ENCODE results near the gene ESRP2.

Gene ESRP2

DNA sequence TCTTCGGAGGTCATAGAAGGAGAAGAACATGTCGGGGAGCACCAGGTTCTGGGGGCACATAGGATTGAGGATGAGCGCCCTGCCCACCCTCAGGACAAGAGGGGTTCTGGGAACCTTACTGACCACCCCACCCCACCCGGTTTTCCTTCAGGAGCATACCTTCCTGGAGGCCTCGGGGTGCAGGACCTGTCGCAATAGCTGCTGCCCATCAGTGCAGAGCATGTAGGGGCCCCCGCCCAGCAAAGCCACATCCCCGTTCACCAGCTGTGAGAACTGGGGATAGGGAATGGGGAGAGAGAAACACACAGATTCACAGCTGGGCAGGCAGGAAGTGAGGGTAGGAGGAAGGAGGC, 2.1 kb downstream of the ESRP2 start:
- no peak overlapping the region for H3K9ac ChIP-seq
- peak; percentile 64; the same call in 1 of the 2 replicates for TF ChIP-seq Cebpa-rat (IDR thresholded peaks at IDR 0.05)
- H4K20me1 ChIP-seq, result peaks cover 26% of the 10 kb centered on the region
- peaks cover 50% of the 10 kb centered on the region for H3K4me1 ChIP-seq
- H3K4me3 ChIP-seq, result no peak overlapping the region
- peak overlapping the region; percentile 53; the same call in 1 of the 2 replicates for H3K27ac ChIP-seq
- no peaks in the 10 kb centered on the region for H3K27me3 ChIP-seq
- peaks cover 9% of the 10 kb centered on the region; the same call in 1 of the 2 replicates for H3K9me3 ChIP-seq
- peaks cover 28% of the 10 kb centered on the region for H3K36me3 ChIP-seq
- peak overlapping the region; percentile 81 for H3K4me2 ChIP-seq

DNA sequence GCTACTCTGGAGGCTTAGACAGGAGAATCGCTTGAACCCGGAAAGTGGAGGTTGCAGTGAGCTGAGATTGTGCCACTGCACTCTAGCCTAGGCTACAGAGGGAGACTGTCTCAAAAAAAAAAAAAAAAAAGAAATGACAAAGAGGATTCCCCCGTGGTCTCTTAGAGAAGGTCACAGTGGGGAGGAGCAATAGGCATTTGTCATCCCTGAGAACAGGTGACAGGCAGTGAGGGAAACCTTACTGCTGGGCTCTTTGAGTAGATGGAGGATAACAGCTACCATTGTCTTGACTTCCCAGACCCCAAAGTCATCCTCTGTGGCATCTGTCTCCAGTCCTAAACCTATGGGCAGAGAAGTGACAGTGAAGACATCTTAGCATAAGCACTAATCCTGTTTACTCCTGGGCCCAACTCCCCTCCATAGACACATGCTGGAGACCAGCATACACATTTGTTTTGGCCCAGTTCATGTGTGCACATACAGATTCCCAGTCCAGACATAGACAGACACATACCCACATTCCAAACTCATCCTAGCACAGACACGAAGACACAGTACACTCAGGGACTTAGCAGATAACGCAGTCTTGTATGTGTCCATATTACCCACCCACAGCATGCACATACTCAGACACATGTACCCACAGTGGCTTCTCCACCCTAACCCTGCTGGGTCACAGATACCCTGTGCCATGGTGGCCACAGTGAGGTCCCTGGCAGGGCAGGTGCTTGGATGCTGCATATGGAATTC, 2.7 kb downstream of the ESRP2 start:
- Histone ChIP-seq H3K36me3 (peaks cover 28% of the 10 kb centered on the region), H3K9ac (no peak overlapping the region), H3K9me3 (peaks cover 9% of the 10 kb centered on the region; the same call in 1 of the 2 replicates), H3K4me1 (peaks cover 45% of the 10 kb centered on the region), H3K4me3 (no peak overlapping the region), H3K27me3 (no peaks in the 10 kb centered on the region), H3K27ac (0 out of 2 replicates have a peak overlapping the region, but pooled peaks have one; percentile 40), H4K20me1 (peaks cover 26% of the 10 kb centered on the region), H3K4me2 (peak overlapping the region; percentile 81)
- TF ChIP-seq Cebpa-rat (IDR thresholded peaks at IDR 0.05), result no peak

DNA sequence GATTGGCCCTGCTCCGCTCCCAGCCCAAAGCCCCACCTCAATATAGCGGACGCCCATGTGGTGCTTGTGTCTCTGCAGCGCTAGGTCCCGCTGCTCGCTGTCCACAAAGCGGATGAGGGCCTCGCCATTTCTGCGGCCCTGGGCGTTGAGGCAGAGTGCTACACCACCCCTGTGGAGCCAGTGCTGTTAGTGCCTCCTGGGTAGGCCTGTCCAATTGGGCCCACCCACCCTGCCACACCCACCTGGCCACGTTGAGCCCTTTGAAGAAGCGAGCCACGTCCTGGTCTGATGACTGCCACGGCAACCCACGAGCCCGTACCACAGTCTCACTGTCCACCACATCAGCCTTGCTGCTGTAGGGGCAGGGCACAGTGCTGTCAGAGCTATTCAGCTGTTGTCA, 3.6 kb downstream of the ESRP2 start:
- Histone ChIP-seq H3K4me2 (no peak overlapping the region), H3K36me3 (peaks cover 33% of the 10 kb centered on the region)

DNA sequence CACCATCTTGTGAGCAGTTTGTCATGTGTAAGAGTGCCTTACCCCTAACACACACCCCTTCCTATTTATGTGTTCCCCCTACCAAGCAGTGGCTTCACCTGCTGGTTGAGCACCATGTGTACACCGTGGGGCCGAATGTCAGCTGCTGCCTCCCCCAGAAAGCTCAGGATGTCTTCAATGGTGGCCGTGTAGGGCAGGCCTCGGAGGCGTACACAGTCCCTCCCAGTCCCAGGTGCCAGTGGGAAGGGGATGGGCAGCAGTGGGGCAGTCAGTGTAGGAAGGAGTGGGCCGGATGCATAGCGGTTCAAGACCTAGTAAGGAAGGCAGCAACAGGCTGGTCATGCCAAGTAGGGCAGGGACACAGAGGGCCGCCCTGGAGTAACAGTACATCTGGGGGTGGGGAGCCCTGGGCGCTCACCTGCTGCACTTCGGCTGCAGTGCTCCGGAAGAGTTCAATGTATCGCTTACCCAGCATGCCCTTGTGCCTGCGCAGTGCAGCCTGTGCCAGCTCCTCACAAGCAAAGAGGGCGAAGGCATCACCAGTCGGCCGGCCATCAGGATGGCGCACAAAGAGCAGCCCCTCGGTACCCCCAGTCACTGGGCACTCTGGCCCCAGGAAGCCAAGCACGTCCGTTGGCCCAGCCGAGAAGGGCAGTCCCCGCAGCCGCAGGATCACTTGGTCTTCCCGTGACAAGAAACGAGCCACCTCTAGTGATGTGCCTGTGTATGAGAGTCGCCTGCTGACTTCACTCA, 4.4 kb downstream of the ESRP2 start:
- Histone ChIP-seq H3K9me3 (peaks cover 9% of the 10 kb centered on the region; the same call in 1 of the 2 replicates), H3K4me3 (no peak overlapping the region), H3K36me3 (peaks cover 39% of the 10 kb centered on the region), H3K27ac (no peak overlapping the region), H3K9ac (no peak overlapping the region), H3K27me3 (no peaks in the 10 kb centered on the region), H4K20me1 (peaks cover 42% of the 10 kb centered on the region), H3K4me2 (no peak overlapping the region), H3K4me1 (peaks cover 47% of the 10 kb centered on the region)
- TF ChIP-seq Cebpa-rat (IDR thresholded peaks at IDR 0.05), result no peak

More for the DNA sequence above, 3.6 kb downstream of the ESRP2 start:
- Histone ChIP-seq H4K20me1 (peaks cover 35% of the 10 kb centered on the region), H3K4me3 (no peak overlapping the region), H3K4me1 (peaks cover 48% of the 10 kb centered on the region), H3K9ac (no peak overlapping the region), H3K27ac (no peak overlapping the region), H3K9me3 (peaks cover 9% of the 10 kb centered on the region; the same call in 1 of the 2 replicates), H3K27me3 (no peaks in the 10 kb centered on the region)
- TF ChIP-seq Cebpa-rat (IDR thresholded peaks at IDR 0.05), result no peak

DNA sequence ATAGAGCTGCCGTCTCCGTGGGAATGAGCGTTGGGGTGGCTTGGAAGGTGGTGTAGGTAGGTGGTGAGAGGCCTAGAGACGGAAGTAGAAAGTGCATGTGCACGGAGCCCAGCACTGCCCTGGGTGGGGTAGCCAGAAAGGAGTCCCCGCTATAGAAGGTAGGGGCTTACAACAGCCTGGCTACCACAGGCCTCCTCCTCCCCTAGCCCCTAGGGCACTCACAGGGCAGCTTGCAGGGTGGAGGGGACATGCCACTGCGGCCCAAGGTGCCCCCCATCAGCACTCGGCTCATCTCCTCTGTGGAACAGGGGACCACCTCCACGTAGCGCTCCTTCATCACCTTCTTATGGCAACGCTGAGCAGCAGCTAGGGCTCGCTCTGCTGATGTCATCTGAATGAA, 5.0 kb downstream of the ESRP2 start:
- Histone ChIP-seq H3K4me3 (no peak overlapping the region), H3K27me3 (no peaks in the 10 kb centered on the region), H3K36me3 (peaks cover 45% of the 10 kb centered on the region), H3K4me2 (no peak overlapping the region), H3K27ac (no peak overlapping the region), H3K9ac (no peak overlapping the region), H4K20me1 (peaks cover 48% of the 10 kb centered on the region), H3K9me3 (peaks cover 5% of the 10 kb centered on the region; the same call in 1 of the 2 replicates), H3K4me1 (peaks cover 45% of the 10 kb centered on the region)
- TF ChIP-seq Cebpa-rat (IDR thresholded peaks at IDR 0.05), result no peak

DNA sequence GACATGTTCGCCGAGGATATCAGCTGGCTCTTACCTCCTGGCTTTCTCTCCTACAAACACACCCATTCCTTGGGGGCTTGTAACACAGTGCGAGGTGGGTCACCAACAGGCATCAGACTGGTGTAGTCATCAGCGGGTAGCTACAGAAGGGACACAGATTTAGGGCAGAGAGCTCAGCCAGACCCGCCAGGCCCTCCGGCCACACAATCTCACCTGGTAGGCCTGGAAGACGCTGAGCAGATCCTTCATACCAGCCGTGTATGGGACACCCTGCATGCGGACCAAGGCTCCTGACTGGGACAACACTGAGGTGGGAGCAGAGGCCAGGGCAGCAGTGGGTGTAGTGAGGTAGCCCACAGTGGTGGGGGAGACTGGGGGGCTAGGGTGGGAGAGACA, 5.8 kb downstream of the ESRP2 start:
- Histone ChIP-seq H3K4me2 (no peak overlapping the region), H3K36me3 (peaks cover 45% of the 10 kb centered on the region), H3K27me3 (no peaks in the 10 kb centered on the region), H3K27ac (no peak overlapping the region), H3K4me3 (no peak overlapping the region), H3K9ac (no peak overlapping the region), H3K4me1 (peaks cover 43% of the 10 kb centered on the region), H4K20me1 (peaks cover 51% of the 10 kb centered on the region), H3K9me3 (no peaks in the 10 kb centered on the region)
- TF ChIP-seq Cebpa-rat (IDR thresholded peaks at IDR 0.05), result no peak

DNA sequence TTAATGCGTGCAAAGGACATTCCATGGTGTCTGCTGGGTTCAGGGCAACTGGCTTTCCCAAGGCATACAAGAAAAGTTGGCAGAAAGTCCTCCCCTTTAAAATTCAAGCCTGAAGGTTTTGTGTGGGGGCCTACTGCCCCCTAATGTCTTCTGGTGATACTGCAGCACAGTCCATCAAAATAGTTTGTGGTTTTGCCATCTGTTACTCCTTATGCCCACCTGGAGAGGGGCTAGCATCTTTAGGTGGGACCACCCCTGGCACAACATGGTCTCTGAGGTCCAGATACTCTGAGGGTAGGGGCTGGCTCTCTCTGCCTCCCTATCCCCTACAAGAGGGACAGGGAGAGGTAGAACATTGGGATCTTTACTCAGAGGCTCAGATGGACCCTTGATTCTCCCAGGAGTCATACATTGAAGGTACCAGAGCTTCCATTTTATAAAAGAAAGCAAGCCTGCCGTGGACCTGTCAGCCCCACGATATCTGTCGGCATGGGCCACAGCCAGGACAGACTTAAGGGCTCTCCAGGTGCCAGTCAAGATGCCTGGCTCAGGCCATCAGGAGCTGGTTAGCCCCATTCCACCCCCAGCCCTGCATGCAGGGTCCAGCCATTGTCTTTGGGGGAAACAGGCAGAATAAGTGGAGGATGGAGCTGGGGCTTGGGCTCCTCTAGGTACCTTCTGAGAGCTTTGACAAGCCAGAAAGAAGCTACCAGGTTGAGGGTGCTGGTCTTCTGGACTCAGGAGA, 6.3 kb downstream of the ESRP2 start:
- Histone ChIP-seq H3K9me3 (no peaks in the 10 kb centered on the region), H3K36me3 (peaks cover 45% of the 10 kb centered on the region), H4K20me1 (peaks cover 51% of the 10 kb centered on the region), H3K9ac (no peak overlapping the region), H3K27ac (no peak overlapping the region), H3K4me3 (no peak overlapping the region), H3K27me3 (no peaks in the 10 kb centered on the region), H3K4me1 (peaks cover 37% of the 10 kb centered on the region), H3K4me2 (no peak overlapping the region)
- no peak for TF ChIP-seq Cebpa-rat (IDR thresholded peaks at IDR 0.05)

DNA sequence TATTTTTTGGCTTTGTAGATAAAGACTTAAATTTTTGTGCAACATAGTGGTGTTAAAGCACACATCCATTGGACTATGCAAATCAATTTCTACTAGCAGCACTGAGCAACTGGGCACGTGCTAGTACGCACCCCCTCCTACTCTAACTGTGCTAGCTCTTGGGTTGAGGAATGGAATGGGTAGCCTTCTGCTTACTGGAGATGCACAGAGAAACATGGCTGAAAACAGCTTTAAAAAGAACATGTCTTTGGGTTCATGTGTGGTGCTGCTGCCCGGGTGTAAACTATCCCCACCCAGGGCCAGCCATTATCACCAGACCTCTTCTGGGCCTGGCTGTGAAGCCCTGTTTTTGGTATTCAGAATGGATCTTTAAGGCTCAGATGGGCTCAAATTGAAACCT, 7.3 kb downstream of the ESRP2 start:
- H3K9ac ChIP-seq, result no peak overlapping the region
- no peaks in the 10 kb centered on the region for H3K27me3 ChIP-seq
- H4K20me1 ChIP-seq, result peaks cover 47% of the 10 kb centered on the region
- H3K4me2 ChIP-seq, result no peak overlapping the region
- peaks cover 28% of the 10 kb centered on the region for H3K4me1 ChIP-seq
- no peak overlapping the region for H3K27ac ChIP-seq
- no peak for TF ChIP-seq Cebpa-rat (IDR thresholded peaks at IDR 0.05)
- no peaks in the 10 kb centered on the region for H3K9me3 ChIP-seq
- H3K36me3 ChIP-seq, result peaks cover 45% of the 10 kb centered on the region
- no peak overlapping the region for H3K4me3 ChIP-seq

DNA sequence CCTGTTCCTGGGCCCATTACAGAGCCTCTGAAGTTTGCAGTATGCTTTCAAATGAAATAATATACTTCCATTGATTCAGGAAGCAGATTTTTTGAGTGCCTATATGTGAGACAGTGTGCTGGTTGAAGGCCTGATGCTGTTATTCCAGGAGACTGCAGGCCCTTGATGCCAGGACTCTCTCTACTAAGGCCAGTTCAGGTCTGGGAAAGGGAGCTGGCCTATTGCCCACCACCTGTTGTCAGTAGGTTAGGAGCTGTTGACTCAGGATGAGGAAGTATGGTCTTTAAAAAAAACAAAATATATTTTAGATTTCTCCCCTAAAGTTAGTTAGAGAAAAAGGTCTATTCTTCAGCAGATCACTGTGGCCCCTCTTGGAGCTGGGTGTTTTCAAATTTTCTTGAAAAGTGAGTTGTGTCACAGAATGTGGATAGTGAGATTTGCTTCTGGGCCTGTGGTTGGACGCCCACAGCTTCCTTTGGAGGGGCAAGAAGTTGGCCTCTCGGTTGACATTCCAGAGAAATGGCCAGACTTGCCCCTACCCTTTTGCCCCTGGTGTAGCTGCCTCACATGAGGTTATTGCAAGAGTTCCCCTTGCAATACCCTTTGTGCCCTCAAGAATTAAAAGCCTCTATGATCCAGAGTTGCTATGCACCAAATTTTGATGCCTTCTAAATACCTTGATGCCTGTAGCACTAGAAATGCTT, 7.9 kb downstream of the ESRP2 start:
- Histone ChIP-seq H3K9me3 (no peaks in the 10 kb centered on the region), H3K27ac (peak overlapping the region; percentile 18), H4K20me1 (peaks cover 47% of the 10 kb centered on the region), H3K27me3 (no peaks in the 10 kb centered on the region), H3K4me3 (no peak overlapping the region), H3K4me2 (peak overlapping the region; percentile 57), H3K36me3 (peaks cover 45% of the 10 kb centered on the region), H3K4me1 (peaks cover 21% of the 10 kb centered on the region), H3K9ac (no peak overlapping the region)
- TF ChIP-seq Cebpa-rat (IDR thresholded peaks at IDR 0.05), result no peak

All from BLaER1 (cell line).